DOHH2 (cell line): Measurements from ENCODE around the gene DENND4C.

Experiments used
- H3F3A ChIP-seq: fragments of 200-600 bp; sonication (generic), shearing (Covaris generic); 2 replicates; pipeline ENCODE4 v1.6.0; 2016; ENCODE audit warnings: antibody characterized with exemption, mild to moderate bottlenecking; ENCODE audit not compliant: control insufficient read depth, insufficient read depth
- H3K27ac ChIP-seq: fragments of 200-600 bp; sonication (generic); 2 replicates; pipeline ENCODE4 v1.5.1; 2014; ENCODE audit warnings: low read depth, mild to moderate bottlenecking, low read length, moderate library complexity
- H3K27me3 ChIP-seq: fragments of 200-600 bp; sonication (generic); 2 replicates; pipeline ENCODE4 v1.6.1; 2014; ENCODE audit warnings: mild to moderate bottlenecking, low read length, mixed read lengths; ENCODE audit not compliant: control insufficient read depth
- H3K36me3 ChIP-seq: fragments of 200-600 bp; sonication (generic); 2 replicates; pipeline ENCODE4 v1.6.1; 2014; ENCODE audit warnings: mild to moderate bottlenecking, low read length, moderate library complexity, mixed read lengths; ENCODE audit not compliant: control insufficient read depth
- H3K4me1 ChIP-seq: fragments of 200-600 bp; sonication (generic); 2 replicates; pipeline ENCODE4 v1.6.1; 2014; ENCODE audit warnings: mild to moderate bottlenecking, low read length, mixed read lengths; ENCODE audit not compliant: control insufficient read depth
- H3K4me2 ChIP-seq: fragments of 200-600 bp; sonication (generic); 2 replicates; pipeline ENCODE4 v1.6.0; 2014; ENCODE audit warnings: mild to moderate bottlenecking, low read length, moderate library complexity
- H3K4me3 ChIP-seq: fragments of 200-600 bp; sonication (generic); 2 replicates; pipeline ENCODE4 v1.5.1; 2014; ENCODE audit warnings: mild to moderate bottlenecking, low read length, mixed read lengths
- H3K79me2 ChIP-seq: fragments of 200-600 bp; sonication (generic); 2 replicates; pipeline ENCODE4 v1.6.1; 2014; ENCODE audit warnings: mild to moderate bottlenecking, low read length, mixed read lengths; ENCODE audit not compliant: control insufficient read depth
- H3K9me2 ChIP-seq: fragments of 200-600 bp; sonication (generic); replicated peaks from 2 replicates; pipeline ENCODE4 v1.6.1; 2014; ENCODE audit warnings: mild to moderate bottlenecking, low read length, mixed read lengths; ENCODE audit not compliant: control insufficient read depth
- H3K9me3 ChIP-seq: fragments of 200-600 bp; sonication (generic); 2 replicates; pipeline ENCODE4 v1.6.1; 2014; ENCODE audit warnings: antibody characterized with exemption, low read length, mixed read lengths; ENCODE audit not compliant: control insufficient read depth, insufficient read depth
- H4K20me1 ChIP-seq: fragments of 200-600 bp; sonication (generic); 2 replicates; pipeline ENCODE4 v1.6.0; 2014; ENCODE audit warnings: low read depth, mild to moderate bottlenecking, antibody characterized with exemption, low read length, moderate library complexity; ENCODE audit not compliant: control insufficient read depth, insufficient read depth
- CTCF ChIP-seq: fragments of 200-600 bp; sonication (generic); IDR thresholded peaks from one replicate; pipeline ENCODE4 v1.5.1; 2014; ENCODE audit warnings: antibody characterized with exemption, mild to moderate bottlenecking, low read depth, low read length; ENCODE audit not compliant: poor library complexity, severe bottlenecking
- EZH2phosphoT487 ChIP-seq: fragments of 200-600 bp; sonication (generic); IDR thresholded peaks from 2 replicates; pipeline ENCODE4 v1.6.1; 2017; ENCODE audit warnings: borderline replicate concordance, mild to moderate bottlenecking, antibody characterized with exemption, low read length, moderate library complexity, mixed read lengths

DENND4C gene

DNA sequence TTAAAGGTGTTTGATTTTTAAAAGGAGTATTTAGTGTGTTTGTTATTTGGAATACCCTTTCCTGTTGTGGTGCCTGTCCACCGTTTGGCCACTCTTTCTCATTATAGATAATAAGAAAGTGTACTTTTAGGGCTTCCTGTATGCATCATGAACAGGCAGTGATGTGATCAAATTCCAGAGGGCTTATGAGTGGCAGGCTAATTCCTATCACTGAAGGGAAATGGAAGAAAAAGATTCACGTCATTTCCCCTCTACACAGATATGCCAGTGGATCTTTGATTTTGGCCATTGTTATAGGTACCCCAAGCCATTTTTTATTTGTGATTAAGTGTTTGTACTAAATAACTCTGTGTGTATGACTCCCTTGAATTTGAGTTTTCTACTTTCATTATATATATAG lies 112.5 kb downstream of the DENND4C start:
- no peaks in the 10 kb centered on the region for H3F3A ChIP-seq
- peaks cover 15% of the 10 kb centered on the region for H3K36me3 ChIP-seq
- no peak overlapping the region for H3K27ac ChIP-seq
- H3K27me3 ChIP-seq: no peaks in the 10 kb centered on the region
- H3K79me2 ChIP-seq: no peaks in the 10 kb centered on the region
- H3K4me2 ChIP-seq: no peak overlapping the region
- no peaks in the 10 kb centered on the region for H3K9me2 ChIP-seq
- TF ChIP-seq CTCF (no peak), EZH2phosphoT487 (no peak)
- H3K4me3 ChIP-seq: no peak overlapping the region
- no peaks in the 10 kb centered on the region for H4K20me1 ChIP-seq
- no peaks in the 10 kb centered on the region for H3K9me3 ChIP-seq
- no peaks in the 10 kb centered on the region for H3K4me1 ChIP-seq

- no peaks in the 10 kb centered on the region for H3K27me3 ChIP-seq
- no peak for TF ChIP-seq CTCF
- TF ChIP-seq EZH2phosphoT487: no peak
- H3K4me3 ChIP-seq: no peak overlapping the region
- H3K9me3 ChIP-seq: no peaks in the 10 kb centered on the region
- H3K4me2 ChIP-seq: no peak overlapping the region
- no peaks in the 10 kb centered on the region for H3K9me2 ChIP-seq
- H3K4me1 ChIP-seq: no peaks in the 10 kb centered on the region
- H3K27ac ChIP-seq: no peak overlapping the region
- H3K36me3 ChIP-seq: peaks cover 26% of the 10 kb centered on the region
- no peaks in the 10 kb centered on the region for H4K20me1 ChIP-seq
- H3K79me2 ChIP-seq: no peaks in the 10 kb centered on the region
- no peaks in the 10 kb centered on the region for H3F3A ChIP-seq
Measured at GRCh38 chr9:19358701-19359100, 128.2 kb downstream of the DENND4C start.

GRCh38 chr9:19369107-19369506 lies 138.6 kb downstream of the DENND4C start:
- TF ChIP-seq CTCF (no peak), EZH2phosphoT487 (no peak)
- H3K27ac ChIP-seq: no peak overlapping the region
- peaks cover 20% of the 10 kb centered on the region for H3K4me1 ChIP-seq
- no peaks in the 10 kb centered on the region for H3K27me3 ChIP-seq
- peaks cover 18% of the 10 kb centered on the region for H3K36me3 ChIP-seq
- no peaks in the 10 kb centered on the region for H3K9me3 ChIP-seq
- peaks cover 44% of the 10 kb centered on the region for H3F3A ChIP-seq
- H3K4me2 ChIP-seq: no peak overlapping the region
- H3K4me3 ChIP-seq: no peak overlapping the region
- 0 out of 2 replicates have a peak, but pooled peaks cover 3% of the 10 kb centered on the region for H4K20me1 ChIP-seq
- H3K9me2 ChIP-seq: no peaks in the 10 kb centered on the region
- no peaks in the 10 kb centered on the region for H3K79me2 ChIP-seq

GRCh38 chr9:19371942-19372341 lies 141.4 kb downstream of the DENND4C start:
- peaks cover 40% of the 10 kb centered on the region for H3K36me3 ChIP-seq
- peaks cover 2% of the 10 kb centered on the region for H3K79me2 ChIP-seq
- no peak overlapping the region for H3K4me3 ChIP-seq
- H3K9me3 ChIP-seq: no peaks in the 10 kb centered on the region
- peaks cover 10% of the 10 kb centered on the region for H4K20me1 ChIP-seq
- no peaks in the 10 kb centered on the region for H3K9me2 ChIP-seq
- peaks cover 68% of the 10 kb centered on the region for H3F3A ChIP-seq
- H3K27me3 ChIP-seq: no peaks in the 10 kb centered on the region
- no peak overlapping the region for H3K4me2 ChIP-seq
- H3K27ac ChIP-seq: no peak overlapping the region
- no peak for TF ChIP-seq EZH2phosphoT487
- TF ChIP-seq CTCF: no peak
- peaks cover 8% of the 10 kb centered on the region for H3K4me1 ChIP-seq
